OCI-LY7 (cell line): ENCODE results near the gene KCNJ16. TPM values are rescaled to one million over a fixed set of nuclear protein-coding genes. Genes with fewer than 3 reads are reported as not detected.

Experiments used
- BruUV-seq: library from RNA; stranded (reverse); fragments of 400-500 nt; replicated peaks from 2 replicates; lab custom pipeline; 2021; lab: Mats Ljungman, UMichigan
- CTCF ChIA-PET: fragments of 300-600 bp; sonication (Branson Sonifier 250); formaldehyde crosslinking; loops from one replicate; lab custom pipeline; 2022; ENCODE audit warnings: antibody characterized with exemption; ENCODE audit not compliant: unreplicated experiment; lab: Charles Lee
- POLR2A ChIA-PET: fragments of 300-600 bp; sonication (Branson Sonifier 250); formaldehyde crosslinking; loops from one replicate; lab custom pipeline; 2022; ENCODE audit warnings: antibody characterized with exemption; lab: Charles Lee
- DNase-seq: peaks from one replicate; pipeline ENCODE4 v3.0.0-alpha.2; 2015; ENCODE audit warnings: low spot score
- H2AFZ ChIP-seq: fragments of 200-600 bp; sonication (generic), shearing (Covaris generic); 2 replicates; pipeline ENCODE4 v1.6.1; 2014; ENCODE audit warnings: mild to moderate bottlenecking, antibody characterized with exemption, low read length, moderate library complexity
- H3K27ac ChIP-seq: fragments of 200-600 bp; sonication (generic); 2 replicates; pipeline ENCODE4 v1.5.1; 2014; ENCODE audit warnings: mixed run types, low read depth, mild to moderate bottlenecking, moderate library complexity, low read length, inconsistent platforms; ENCODE audit not compliant: poor library complexity, severe bottlenecking
- H3K36me3 ChIP-seq: fragments of 200-600 bp; sonication (generic); 2 replicates; pipeline ENCODE4 v1.6.1; 2014; ENCODE audit warnings: mild to moderate bottlenecking, antibody characterized with exemption, low read length, moderate library complexity, mixed read lengths; ENCODE audit not compliant: insufficient read depth
- H3K4me1 ChIP-seq: fragments of 200-600 bp; sonication (generic); 2 replicates; pipeline ENCODE4 v1.5.1; 2014; ENCODE audit warnings: mild to moderate bottlenecking, low read length; ENCODE audit not compliant: insufficient read depth, poor library complexity, severe bottlenecking
- H3K4me2 ChIP-seq: fragments of 200-600 bp; sonication (generic); 2 replicates; pipeline ENCODE4 v1.6.1; 2014; ENCODE audit warnings: mild to moderate bottlenecking, low read length
- H3K4me3 ChIP-seq: fragments of 200-600 bp; sonication (generic); 2 replicates; pipeline ENCODE4 v1.5.1; 2014; ENCODE audit warnings: mild to moderate bottlenecking, low read depth, low read length; ENCODE audit not compliant: poor library complexity, severe bottlenecking
- H3K79me2 ChIP-seq: fragments of 200-600 bp; sonication (generic); 2 replicates; pipeline ENCODE4 v1.6.1; 2016; ENCODE audit warnings: low read depth, mild to moderate bottlenecking, low read length, moderate library complexity, mixed read lengths; ENCODE audit not compliant: insufficient read depth
- H3K9me2 ChIP-seq: fragments of 200-600 bp; sonication (generic); 2 replicates; pipeline ENCODE4 v1.6.1; 2016; ENCODE audit warnings: mild to moderate bottlenecking, low read length, mixed read lengths; ENCODE audit not compliant: insufficient read depth
- H3K9me3 ChIP-seq: fragments of 200-600 bp; sonication (generic); 2 replicates; pipeline ENCODE4 v1.6.1; 2014; ENCODE audit warnings: mild to moderate bottlenecking, mixed run types, low read length, mixed read lengths
- H4K20me1 ChIP-seq: fragments of 200-600 bp; sonication (generic); 2 replicates; pipeline ENCODE4 v1.6.1; 2014; ENCODE audit warnings: mild to moderate bottlenecking, antibody characterized with exemption, low read length, moderate library complexity, mixed read lengths; ENCODE audit not compliant: insufficient read depth
- EZH2phosphoT487 ChIP-seq: fragments of 200-600 bp; sonication (generic); IDR thresholded peaks from 2 replicates; pipeline ENCODE4 v1.6.1; 2018; ENCODE audit warnings: low read depth, borderline replicate concordance, mild to moderate bottlenecking, mixed run types, antibody characterized with exemption, low read length, moderate library complexity, mixed read lengths
- intact Hi-C: fragments of 100-400 bp; cut with micrococcal nuclease; formaldehyde crosslinking; loops from one replicate; pipeline ENCODE4 v1.10.0; 2022; ENCODE audit not compliant: unreplicated experiment
- total RNA-seq, 2 experiments: library from RNA; depleted of rRNA in 1 of 2; stranded (reverse); fragments of >200 nt in 1 of 2; shearing (Covaris generic) in 1 of 2; gene quantifications; 2 replicates each; pipeline ENCODE4 v1.2.3, GENCODE V29; 2014 to 2022
- TF ChIP-seq, protein P1 (sequence below): fragments of 200-600 bp; sonication (generic); conservative IDR thresholded peaks from 2 replicates; pipeline ENCODE4 v1.5.1; 2014; ENCODE audit warnings: mild to moderate bottlenecking, antibody characterized with exemption, low read length, moderate library complexity, mixed read lengths

The KCNJ16 gene
- total RNA-seq, 2 experiments from 2014 or later, result not detected

DNA sequence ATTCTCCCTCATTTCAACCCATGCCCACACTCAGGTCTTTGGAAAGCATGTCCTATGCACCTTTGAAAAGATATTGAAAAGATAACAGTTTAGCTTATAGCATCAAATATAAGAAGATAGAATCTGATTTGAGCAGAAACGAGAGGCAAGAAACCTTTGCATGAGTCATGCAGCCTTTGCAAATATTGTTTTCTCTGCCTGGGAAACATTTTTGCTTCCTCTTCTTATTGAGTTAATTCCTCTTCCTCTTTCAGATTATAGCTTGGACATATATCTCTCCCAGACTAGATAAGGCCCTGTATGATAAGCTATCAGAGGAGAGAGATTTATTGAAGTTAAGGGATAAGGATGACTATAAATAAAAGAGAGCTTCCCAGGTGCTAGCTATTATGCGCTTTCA, 48.2 kb downstream of the KCNJ16 start:
- DNase-seq, result no peak
- intact Hi-C loops, result no loop called here
- no peaks in the 10 kb centered on the region for H3K79me2 ChIP-seq
- TF ChIP-seq, protein P1, sequence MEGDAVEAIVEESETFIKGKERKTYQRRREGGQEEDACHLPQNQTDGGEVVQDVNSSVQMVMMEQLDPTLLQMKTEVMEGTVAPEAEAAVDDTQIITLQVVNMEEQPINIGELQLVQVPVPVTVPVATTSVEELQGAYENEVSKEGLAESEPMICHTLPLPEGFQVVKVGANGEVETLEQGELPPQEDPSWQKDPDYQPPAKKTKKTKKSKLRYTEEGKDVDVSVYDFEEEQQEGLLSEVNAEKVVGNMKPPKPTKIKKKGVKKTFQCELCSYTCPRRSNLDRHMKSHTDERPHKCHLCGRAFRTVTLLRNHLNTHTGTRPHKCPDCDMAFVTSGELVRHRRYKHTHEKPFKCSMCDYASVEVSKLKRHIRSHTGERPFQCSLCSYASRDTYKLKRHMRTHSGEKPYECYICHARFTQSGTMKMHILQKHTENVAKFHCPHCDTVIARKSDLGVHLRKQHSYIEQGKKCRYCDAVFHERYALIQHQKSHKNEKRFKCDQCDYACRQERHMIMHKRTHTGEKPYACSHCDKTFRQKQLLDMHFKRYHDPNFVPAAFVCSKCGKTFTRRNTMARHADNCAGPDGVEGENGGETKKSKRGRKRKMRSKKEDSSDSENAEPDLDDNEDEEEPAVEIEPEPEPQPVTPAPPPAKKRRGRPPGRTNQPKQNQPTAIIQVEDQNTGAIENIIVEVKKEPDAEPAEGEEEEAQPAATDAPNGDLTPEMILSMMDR, result no peak
- TF ChIP-seq EZH2phosphoT487, result no peak
- BruUV-seq, result no TSS peak
- no peaks in the 10 kb centered on the region for H3K9me2 ChIP-seq
- POLR2A ChIA-PET, result interaction anchor here (0.6 to 1.2 kb wide), 6 partner anchors 15 to 621 kb away, joined by 3 to 4 read pairs (median 3); no protein-coding TSS in a partner anchor
- CTCF ChIA-PET, result no interaction called here
- H3K9me3 ChIP-seq, result no peaks in the 10 kb centered on the region
- no peak overlapping the region for H2AFZ ChIP-seq
- no peak overlapping the region for H3K4me3 ChIP-seq
- H3K36me3 ChIP-seq, result no peaks in the 10 kb centered on the region
- no peak overlapping the region for H3K4me2 ChIP-seq
- H4K20me1 ChIP-seq, result no peaks in the 10 kb centered on the region
- no peak overlapping the region for H3K27ac ChIP-seq
- no peaks in the 10 kb centered on the region for H3K4me1 ChIP-seq

DNA sequence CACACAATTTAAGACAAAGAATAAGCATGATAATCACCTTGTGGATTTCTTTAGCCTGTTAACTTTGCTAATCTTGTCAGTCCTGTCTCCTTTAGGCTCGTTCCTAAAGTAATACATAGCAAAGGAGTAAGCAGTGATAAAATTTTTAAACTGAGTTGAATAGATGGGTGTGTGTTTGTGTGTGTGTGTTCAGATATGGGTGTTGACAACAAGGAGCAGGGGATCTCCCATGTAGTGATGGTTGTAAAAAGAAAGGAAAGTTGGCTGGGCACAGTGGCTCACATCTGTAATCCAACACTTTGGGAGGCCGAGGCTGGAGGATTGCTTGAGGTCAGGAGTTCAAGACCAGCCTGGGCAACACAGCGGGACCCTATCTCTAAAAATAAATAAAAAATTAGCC, 49.7 kb downstream of the KCNJ16 start:
- Histone ChIP-seq H3K9me3 (no peaks in the 10 kb centered on the region), H2AFZ (no peak overlapping the region), H3K9me2 (no peaks in the 10 kb centered on the region), H3K4me2 (no peak overlapping the region), H4K20me1 (no peaks in the 10 kb centered on the region), H3K27ac (no peak overlapping the region), H3K4me3 (no peak overlapping the region), H3K4me1 (no peaks in the 10 kb centered on the region), H3K36me3 (no peaks in the 10 kb centered on the region), H3K79me2 (no peaks in the 10 kb centered on the region)
- CTCF ChIA-PET, result no interaction called here
- POLR2A ChIA-PET, result interaction anchor here (0.7 kb wide), 1 partner anchor 584 kb away, joined by 3 read pairs; no protein-coding TSS in a partner anchor
- TF ChIP-seq, protein P1, result no peak
- TF ChIP-seq EZH2phosphoT487, result no peak
- BruUV-seq, result no TSS peak
- intact Hi-C loops, result no loop called here
- no peak for DNase-seq

DNA sequence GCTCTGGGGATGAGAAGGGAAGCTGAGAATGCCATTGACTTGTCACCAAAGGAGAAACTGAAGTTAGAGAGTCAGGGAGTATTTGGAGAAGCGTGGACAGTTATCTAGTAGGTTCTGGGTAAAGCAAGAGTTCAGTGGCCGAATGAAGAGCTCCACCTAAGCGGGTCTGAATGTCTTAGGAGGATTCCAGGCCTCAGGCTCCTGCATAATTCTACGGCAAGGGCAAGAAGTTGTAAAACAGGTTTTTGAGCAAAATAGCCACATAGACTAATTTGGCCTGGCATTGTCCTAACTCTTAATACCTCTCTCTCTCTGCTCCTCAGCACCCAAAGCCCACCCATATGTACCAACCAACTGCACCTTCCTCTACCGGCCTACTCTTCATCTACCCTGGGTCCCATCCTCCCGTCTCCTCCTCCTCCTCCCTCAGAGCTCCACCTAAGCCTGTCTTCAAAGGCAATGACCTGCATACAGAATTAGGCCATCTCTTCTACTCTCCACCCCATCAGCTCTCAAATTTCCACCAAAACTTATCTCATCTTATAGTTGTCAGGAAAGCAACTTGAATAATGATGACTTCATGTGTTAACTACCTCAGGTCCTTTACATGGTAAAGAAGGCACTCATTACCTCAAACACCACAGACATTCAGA, 52.3 kb downstream of the KCNJ16 start:
- intact Hi-C loops, result no loop called here
- BruUV-seq, result no TSS peak
- POLR2A ChIA-PET, result interaction anchor here (0.5 to 1.3 kb wide), 4 partner anchors 15 to 257 kb away, joined by 3 to 4 read pairs (median 4); no protein-coding TSS in a partner anchor

More for the DNA sequence above, 52.3 kb downstream of the KCNJ16 start:
- H3K4me2 ChIP-seq, result no peak overlapping the region
- no peaks in the 10 kb centered on the region for H3K4me1 ChIP-seq
- no peak for TF ChIP-seq EZH2phosphoT487
- TF ChIP-seq, protein P1, result no peak
- no peak overlapping the region for H3K4me3 ChIP-seq
- no peaks in the 10 kb centered on the region for H3K9me3 ChIP-seq
- H3K36me3 ChIP-seq, result no peaks in the 10 kb centered on the region
- H3K27ac ChIP-seq, result no peak overlapping the region
- no peaks in the 10 kb centered on the region for H4K20me1 ChIP-seq
- no peaks in the 10 kb centered on the region for H3K79me2 ChIP-seq
- H2AFZ ChIP-seq, result no peak overlapping the region
- no peak for DNase-seq
- no peaks in the 10 kb centered on the region for H3K9me2 ChIP-seq
- CTCF ChIA-PET, result no interaction called here
